Activated gamma-delta T cell treated with anti-CD3 and anti-CD28 coated beads, Interleukin-2, amount 50 U/mL, for 16 hours (primary cell): ENCODE measurements around the gene SNRNP200.

Source experiments
- DNase-seq: peaks from one replicate; pipeline ENCODE4 v3.0.0-alpha.2; 2020; ENCODE audit warnings: low read depth

The SNRNP200 gene

DNA sequence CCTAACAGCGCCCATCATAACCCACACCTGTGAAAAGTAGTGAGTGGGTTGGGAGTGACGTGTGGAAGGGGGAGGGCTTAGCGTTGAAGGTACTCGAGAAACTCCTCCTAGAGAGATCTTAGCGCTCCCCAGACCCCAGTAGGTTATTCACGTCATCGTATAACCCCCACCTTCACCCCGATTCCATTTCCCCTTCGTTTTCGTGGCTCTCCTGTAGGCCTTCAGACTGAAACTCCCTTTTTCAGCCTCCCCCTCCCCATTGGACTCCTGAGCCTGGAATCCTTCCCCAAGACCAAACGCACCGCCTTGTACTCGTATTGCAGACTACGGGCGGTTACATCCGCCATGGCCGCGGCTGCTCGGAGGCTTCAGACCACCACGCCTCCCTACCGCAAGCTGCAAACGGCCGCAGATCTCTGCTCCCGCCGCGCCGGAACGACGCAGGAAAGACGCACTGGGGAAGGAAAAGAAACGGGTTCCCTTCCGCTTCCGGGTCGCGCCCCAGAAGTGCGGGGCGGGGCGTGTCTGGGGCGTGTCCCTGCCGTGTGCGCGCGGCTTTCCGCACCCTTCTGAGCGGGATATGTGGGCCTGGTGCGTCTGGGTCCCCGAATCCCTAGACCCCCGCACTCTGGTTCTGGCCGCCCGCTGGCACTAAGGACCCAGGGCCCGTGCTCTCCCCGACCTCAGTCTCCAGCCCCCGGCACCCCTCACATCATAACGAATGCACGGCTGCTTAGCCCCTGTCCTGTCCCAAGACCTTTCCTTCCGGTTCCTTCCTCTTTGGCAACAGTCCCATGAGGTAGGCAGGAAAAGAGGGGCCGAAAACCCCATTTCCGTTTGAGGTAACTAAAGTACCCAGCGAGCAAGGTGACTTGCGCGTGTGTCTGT, at the start of gene SNRNP200:
Gene SNRNP200, minus strand, starts transcription at position 456 of the 888 bp plus-strand sequence. Its CDS starts 109 bp downstream, at position 347.
- DNase-seq: peak; percentile 86

DNA sequence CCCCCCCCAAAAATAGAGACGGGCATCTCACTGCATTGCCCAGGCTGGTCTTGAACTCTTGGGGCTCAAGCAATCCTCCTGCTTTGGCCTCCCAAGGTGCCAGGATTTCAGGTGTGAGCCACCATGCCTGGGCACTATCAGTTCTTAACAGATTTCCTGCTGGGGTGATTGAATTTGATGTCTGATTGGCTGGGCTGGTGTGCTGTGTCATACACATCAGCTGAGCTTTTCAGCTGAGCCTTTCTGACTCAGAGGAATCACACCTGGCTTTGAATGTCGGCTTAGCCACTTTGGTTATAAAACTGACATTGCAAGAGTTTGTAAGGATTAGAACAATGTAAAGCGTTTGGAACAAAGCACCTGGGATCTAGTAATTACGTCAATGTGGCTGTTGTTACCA, 49.1 kb upstream of the SNRNP200 start:
- DNase-seq: no peak

DNA sequence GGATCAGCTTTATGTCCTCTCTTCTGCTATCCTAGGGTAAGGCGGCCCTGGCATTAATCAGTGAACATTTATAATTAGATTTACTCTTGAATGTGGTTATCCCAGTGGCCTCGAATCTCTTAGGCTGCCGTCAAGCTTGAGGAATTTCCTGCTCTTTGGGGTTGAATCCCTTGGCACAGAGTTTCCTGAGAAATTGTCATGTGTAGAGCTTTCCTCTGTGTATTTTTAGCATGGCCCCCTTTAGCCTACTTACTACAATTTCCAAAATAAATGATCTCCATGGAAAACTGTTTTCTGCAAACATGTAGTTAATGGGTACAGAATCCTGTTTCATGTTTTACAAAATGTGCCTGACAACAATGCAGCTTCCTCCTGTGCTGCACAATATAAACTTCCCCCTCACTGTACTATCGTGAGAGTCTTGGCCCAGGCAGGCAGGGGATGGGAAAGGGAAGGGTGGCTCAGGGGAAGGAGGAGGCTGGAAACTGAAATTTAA, 48.3 kb upstream of the SNRNP200 start:
- DNase-seq: no peak

DNA sequence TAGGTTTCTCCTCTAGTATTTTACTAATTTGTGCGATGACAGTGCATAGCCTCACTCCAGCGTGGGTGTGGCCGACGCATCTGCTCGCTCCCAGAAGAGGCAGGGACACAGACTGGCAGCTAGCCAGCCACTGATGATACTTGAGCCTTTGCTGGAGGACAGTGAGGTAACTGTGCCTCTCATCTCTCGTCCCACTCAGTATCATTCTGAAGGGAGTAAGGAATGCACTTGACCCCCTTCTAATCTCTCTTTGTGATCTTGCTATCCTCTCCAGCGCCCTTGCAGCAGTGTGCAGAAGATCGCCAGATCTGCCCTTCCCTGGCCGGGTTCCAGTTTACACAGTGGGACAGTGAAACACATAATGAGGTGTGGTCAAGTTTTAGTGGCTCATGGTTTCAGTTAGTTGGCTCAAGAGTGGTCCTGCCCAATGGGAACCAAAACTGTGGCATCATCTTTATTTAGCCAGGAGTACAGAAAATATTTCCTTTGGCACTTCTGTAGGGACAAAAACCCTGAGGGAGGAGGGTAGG, 47.8 kb upstream of the SNRNP200 start:
- DNase-seq: no peak

DNA sequence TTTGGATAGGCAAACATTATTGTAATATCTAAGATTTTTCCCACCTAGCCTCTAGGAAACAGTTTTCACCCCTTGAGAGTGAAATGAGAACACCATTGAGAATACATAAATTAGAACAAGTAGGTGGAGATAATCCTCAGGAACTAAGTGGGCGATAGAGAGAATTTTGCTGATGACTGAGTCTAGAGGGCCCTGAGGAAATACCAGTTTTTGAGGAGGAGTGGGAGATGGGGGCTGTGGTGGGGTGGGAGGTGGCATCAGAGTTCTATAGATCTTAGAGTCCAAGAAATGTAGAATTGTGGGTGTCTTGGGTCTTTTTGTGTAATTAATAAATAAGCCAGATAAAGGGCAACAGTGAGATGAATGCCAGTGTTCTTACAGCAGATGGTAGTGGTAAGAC, 42.0 kb upstream of the SNRNP200 start:
- DNase-seq: no peak

DNA sequence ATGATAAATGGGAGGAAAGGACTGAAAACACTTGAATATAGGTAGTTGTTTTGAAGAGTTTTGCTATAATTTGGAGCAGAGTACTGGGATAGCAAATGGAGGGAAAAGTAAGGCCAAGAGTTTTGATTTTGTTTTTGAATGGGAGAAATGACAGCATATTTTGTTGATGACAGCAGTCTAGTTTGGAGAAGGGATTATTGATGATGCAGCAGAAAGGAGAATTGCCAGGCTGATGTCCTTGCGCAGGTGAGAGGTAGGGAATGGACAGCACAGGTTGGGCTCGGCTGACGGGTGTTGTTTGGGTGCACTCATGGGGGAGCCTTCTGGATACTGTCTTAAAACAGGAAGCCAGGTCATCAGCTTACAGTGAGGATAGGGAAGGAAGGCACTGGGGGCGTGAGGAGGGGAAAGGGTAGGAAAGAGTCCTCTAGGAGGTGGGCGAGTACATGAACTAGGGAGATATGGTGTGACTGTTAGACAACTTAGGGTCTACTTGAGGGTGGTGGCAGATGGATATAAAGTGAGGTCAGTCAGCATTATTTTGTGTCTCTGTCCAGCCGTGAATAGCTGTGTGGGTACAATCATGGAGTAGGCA, 40.6 kb upstream of the SNRNP200 start:
- no peak for DNase-seq

DNA sequence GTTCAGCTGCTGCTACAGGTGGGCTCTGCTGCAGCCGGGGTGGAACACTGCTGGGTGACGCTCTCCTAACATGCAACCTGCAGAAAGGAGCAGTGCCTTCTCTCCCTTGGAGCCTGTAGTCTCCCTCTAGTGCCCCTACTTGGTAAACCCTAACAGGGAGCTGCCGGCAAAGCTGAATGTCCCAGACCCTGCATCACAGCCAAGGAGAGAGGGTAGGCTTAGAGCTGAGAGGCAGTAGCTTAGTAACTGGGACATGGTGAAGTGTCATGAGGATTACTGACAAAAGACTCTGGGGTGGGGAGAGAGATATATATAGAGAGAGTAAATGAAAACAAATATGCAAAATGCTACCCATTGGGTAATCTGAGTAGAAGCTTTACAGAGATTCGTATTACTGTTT, 40.1 kb upstream of the SNRNP200 start:
- no peak for DNase-seq

DNA sequence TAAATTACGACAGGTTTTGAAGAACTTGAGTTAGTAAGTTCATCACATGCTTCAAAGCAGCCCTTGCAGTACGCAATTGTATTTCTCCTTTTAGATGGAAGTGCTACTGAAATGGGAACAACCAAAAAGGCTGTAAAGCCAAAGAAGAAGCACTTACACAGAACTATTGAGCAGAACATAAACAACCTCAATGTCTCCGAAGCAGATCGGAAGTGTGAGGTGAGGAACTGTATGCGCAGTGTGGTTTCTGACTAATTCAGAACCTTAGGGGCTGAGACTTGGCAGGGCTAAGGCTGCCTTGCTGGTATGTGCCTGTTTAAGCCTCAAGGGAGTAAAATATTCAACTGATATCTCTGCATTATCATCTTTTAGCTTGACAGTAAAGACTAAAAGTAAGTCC, 38.7 kb upstream of the SNRNP200 start:
- DNase-seq: peak; percentile 27

DNA sequence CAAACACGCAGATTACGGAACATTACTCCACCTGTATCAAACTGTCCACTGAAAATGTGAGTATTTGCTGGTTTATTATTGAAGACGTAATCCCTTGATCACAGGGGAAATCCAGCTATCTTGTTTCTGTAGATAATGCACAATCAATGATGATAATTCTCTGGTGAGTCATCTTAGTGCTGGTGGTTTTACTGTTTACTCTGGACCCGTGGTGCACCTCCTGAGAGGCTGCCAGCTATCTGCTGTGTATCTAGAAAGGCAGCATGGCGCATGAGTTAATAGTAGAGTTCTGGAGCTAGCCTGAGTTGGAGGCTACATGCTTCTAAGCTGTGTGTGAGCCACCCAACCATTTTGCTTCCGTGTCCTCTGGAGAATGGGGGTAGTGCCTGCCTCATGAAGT, 36.7 kb upstream of the SNRNP200 start:
- DNase-seq: no peak

DNA sequence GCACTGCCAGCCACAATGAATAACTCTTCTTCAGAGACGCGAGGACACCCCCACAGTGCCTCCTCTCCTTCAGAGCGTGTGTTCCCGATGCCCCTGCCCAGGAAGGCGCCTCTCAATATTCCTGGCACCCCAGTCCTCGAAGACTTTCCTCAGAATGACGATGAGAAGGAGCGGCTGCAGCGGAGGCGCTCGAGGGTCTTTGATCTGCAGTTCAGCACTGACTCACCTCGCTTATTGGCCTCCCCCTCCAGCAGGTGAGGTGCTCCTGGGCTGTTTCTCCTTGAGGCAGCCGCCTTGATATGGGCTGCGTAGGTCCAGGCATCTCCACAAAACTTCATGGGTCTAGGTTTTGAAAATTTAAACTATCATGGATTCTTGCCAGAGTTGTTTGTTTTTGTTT, 36.3 kb upstream of the SNRNP200 start:
- no peak for DNase-seq

DNA sequence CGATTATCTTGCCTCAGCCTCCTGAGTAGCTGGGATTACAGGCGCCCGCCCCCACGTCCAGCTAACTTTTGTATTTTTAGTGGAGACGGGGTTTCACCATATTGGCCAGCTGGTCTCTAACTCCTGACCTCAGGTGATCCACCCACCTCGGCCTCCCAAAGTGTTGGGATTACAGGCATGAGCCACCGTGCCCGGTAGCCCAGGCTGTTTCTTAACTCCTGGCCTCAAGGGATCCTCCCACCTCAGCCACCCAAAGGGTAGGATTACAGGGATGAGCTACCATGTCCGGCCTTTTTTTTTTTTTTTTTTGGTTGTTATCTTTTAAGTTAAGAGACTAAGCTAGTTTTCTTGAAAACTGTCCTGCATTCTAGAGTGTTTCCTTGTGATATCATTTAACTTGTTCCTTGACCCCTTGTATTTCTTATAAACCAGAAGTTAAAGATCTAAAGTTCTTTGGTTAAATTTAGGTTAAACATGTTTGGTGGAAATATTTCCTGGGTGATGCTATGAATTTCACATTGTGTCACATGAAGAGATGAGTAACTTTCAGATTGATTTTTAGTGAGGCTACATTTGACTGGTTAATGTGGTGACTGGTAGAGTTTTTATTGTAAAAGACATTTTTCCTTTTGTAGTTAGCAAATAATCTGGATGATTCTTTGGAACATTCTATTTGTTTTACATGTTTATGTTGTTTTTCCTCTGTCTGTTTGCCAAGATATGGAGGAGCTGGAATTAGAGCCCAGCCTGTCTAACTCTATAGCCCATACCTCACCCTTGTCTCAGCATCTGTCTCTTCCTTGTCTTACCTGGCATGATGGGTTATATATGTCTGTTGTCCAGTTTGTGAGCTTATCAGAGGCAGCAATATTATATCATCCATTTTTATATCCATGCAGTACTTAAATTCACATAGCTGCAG, 35.4 kb upstream of the SNRNP200 start:
- DNase-seq: no peak

DNA sequence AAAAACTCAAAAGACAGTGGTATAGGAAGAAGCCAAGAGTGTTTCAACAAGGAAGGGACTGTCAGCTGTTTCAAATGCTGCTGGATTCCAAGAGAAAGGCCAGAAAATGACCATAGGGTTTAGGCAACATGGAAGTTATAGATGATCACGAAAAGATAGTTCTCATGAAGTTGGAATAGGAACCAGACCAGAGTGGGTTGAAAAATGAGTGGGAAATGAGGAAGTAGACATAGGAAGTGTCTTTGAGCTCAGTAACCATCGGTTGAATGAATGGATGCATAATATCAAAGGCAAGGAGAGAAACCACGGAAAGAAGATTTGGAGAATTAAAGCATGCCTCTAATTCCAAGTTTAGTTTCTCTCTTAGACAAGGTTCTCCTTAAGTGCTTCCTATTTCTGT, 31.5 kb upstream of the SNRNP200 start:
- DNase-seq: no peak

DNA sequence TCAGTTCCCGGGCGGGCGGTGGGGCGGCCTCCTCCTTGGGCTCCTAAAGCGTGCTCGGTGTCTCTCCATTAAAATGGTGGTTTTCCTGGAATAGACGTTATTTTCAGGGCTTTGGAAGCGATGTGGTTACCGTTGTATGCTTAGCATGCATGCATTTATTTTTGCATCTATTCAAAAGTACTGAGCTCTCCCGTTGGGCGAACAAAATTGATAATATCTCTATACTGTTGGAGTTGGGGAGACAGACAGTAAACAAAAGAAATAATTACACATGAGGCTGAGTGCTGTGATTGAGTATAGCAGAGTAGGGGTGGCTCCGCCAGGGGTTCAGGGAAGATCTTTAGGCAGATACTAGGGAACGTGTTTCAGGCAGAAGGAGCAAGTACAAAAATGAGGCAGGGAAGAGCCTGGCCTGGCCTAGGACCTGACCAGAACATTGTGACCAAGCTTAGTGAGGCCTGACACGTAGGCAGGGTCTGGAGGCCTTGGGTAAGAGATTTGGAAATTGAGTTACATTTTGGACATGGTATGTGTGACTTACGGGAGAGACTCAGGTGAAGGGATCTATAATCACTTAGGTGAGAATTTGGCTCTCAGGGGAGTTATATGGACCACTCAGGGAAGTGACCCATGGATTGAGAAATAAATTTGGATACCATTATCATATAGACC, 30.9 kb upstream of the SNRNP200 start:
- DNase-seq: no peak

DNA sequence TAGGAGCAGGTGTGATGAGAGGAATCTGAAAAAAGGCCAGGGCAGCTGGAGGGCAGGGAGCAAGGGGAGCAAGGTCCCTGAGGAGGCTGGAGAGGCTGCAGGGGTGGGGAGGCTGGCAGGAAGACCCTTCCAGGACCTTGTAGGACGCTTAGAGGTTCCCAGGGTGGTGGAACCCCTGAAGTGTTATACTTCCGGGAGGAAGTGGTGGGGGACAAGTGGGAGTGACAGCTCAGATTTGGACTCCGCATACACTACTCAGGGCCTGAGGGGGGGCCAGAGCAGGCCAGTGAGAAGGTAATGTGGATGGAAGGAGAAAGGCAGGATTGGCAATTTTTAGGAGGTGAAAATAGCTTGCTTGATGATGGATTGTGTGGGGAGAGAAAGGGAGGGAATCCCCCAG, 28.4 kb upstream of the SNRNP200 start:
- no peak for DNase-seq

DNA sequence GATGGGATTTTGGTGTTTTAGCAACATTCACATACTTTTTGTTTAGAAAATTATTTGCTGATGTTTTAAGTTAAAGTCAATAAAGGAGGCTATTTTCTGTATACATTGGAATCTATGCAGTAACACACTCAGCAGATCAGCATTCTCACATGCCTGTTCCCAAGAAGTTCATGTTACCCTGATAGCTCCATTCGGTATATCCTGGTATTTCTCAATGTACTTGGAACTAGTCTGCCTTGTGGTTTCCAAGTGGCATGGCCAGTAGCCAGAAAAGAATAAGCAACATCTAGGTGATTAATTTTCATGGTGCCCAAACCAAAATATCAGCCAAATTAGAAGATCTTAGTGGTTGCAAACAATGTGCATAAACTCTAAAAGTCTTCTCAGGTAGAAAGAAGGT, 25.1 kb upstream of the SNRNP200 start:
- no peak for DNase-seq

DNA sequence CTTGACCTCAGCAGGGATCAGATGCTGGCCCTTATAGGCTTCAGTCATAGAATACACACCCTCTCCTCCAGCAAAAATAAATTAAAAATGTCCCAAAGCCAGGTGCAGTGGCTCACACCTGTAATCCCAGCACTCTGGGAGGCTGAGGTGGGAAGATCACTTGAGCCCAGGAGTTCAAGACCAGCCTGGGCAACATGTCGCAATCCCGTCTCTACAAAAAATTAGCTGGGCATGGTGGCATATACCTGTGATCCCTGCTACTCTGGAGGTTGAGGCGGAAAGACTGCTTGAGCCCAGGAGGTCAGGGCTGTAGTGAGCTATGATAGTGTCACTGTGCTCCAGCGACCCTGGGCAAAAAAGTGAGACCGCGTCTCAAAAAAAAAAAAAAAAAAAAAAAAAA, 24.5 kb upstream of the SNRNP200 start:
- no peak for DNase-seq

DNA sequence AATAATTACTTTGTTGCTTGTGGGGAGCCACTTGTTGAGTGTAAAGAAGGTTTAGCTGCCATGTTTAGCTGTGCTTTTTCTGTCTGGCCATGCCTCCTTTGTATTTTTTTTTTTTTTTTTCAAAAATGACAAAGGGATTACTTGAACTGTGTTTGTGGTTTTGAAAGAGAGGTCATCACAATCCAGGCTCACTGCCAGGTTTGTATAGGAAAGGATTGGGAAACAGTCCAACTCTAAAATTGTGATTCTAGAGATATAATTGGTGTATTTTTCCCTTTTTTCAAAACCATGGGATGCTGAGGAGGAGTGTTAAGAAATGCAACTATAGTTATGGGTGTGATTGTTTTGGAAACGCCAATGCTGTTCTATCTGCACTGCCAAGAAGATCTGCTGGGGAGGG, 24.1 kb upstream of the SNRNP200 start:
- no peak for DNase-seq

DNA sequence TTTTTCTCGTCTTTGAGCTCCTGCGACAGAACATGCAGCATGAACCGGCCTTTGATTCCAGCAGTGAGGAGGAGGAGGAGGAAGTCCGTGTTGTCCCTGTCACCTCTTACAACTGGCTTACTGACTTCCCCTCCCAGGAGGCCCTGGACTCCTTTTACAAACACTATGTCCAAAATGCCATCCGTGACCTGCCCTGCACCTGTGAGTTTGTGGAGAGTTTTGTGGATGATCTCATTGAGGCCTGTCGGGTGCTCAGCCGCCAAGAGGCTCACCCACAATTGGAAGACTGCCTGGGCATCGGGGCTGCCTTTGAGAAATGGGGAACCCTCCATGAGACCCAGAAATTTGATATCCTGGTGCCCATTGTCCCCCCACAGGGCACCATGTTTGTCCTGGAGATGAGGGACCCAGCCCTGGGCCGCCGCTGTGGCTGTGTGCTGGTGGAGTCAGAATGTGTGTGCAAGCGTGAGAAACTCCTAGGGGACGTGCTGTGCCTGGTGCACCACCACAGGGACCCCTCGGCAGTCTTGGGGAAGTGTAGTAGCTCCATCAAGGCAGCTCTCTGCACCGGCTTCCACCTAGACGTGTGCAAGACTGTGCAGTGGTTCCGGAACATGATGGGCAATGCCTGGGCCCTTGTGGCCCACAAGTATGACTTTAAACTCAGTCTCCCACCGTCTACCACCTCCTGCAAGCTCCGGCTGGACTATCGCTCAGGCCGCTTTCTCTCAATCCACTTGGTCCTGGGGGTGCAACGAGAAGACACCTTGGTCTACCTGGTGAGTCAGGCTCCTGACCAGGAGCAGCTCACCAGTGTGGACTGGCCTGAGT, 21.9 kb upstream of the SNRNP200 start:
- no peak for DNase-seq

DNA sequence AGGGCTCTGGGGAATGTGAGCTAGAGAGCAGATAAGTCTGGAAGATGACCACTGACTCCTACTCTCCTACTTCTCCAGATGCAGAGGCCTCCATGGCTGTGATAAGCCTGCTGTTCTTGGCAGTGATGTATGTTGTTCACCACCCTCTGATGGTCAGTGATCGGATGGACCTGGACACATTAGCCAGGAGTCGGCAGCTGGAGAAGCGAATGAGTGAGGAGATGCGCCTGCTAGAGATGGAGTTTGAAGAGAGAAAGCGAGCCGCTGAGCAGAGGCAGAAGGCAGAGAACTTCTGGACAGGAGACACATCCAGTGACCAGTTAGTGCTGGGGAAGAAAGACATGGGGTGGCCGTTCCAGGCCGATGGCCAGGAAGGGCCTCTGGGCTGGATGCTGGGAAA, 21.2 kb upstream of the SNRNP200 start:
- no peak for DNase-seq

DNA sequence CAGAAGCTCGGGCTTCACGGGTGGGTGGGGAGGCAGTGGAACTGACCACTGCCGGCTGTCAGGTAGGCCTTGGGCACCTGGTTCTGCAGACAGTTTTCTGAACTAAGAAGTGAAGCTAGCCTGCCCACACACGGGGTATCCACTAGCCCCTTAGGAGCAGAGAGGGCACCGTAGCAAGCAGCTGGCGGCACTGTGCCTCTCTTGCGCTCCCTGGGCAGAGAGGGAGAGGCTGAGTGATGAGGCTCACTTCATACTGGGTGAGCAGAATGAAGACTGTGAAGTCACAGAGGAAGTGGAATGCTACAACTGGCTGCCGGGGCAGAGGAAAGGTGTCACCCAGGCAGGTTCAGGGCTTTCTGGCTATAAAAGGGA, 20.5 kb upstream of the SNRNP200 start:
- no peak for DNase-seq
